ENCODE data around the gene RABL2B.

Gene RABL2B

DNA sequence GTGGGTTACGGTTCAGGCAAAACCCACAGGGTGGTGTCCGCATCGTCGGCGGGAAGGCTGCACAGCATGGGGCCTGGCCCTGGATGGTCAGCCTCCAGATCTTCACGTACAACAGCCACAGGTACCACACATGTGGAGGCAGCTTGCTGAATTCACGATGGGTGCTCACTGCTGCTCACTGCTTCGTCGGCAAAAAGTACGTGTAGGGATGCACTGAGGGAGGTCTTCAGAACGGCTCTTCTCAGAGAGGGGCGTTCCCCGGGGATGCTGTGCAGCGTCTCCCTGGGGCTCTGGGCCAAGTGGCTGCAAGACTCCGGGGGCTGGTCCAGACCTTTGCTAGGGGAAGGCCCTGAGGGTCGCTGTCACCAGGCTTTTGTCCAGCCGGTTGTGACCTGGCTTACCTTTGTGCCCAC, 44.2 kb downstream of the RABL2B start:
- Histone ChIP-seq H3K4me3 (ENCODE audit: low read depth in 1 of 2, low read length in 2 of 2) (no peak overlapping the region), H3K27ac (ENCODE audit: low read depth, low read length) (no peak overlapping the region), H3K9me3 (ENCODE audit: control insufficient read depth in 1 of 2, low read length in 2 of 2) (no peaks in the 10 kb centered on the region), H3K27me3 (ENCODE audit: control insufficient read depth in 1 of 2, insufficient read depth in 2 of 2, low read length in 2 of 2) (no peaks in the 10 kb centered on the region), H3K36me3 (ENCODE audit: control insufficient read depth in 1 of 2, insufficient read depth in 2 of 2, low read length in 2 of 2) (no peaks in the 10 kb centered on the region), H3K4me1 (ENCODE audit: control insufficient read depth in 1 of 2, insufficient read depth in 2 of 2, low read length in 2 of 2) (no peaks in the 10 kb centered on the region), H3K9ac (ENCODE audit: low read depth in 1 of 2, low read length in 2 of 2) (no peak overlapping the region)

DNA sequence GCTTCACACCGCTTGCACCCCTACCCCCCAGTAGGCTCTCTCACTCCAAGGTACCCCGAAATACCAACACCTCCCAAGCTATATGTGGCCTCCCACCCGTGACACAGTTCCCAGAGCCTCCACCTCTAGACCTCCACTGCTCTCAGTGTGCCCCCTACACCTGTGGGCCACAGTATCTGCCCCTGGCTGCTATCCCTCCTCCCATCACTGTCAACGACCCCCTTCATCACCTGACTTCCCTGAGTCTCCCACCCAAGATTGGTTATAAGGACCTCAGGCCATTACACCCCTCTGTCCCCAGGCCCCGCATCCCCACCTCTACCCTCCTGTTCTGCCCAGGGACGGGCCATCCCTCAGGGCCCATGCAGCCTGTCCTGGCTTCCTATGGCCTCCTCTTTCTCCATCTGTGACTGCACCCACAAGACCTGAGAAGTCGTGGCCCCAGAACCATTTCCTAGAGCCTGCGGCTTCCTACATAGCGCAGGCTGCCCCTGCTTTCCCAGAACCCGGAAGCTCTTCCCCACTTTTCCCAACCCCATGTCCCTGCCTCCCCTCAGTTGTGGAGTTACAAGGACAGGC, 44.7 kb downstream of the RABL2B start:
- Histone ChIP-seq H3K27ac (ENCODE audit: low read depth, low read length) (no peak overlapping the region), H3K9ac (ENCODE audit: low read depth in 1 of 2, low read length in 2 of 2) (no peak overlapping the region), H3K9me3 (ENCODE audit: control insufficient read depth in 1 of 2, low read length in 2 of 2) (no peaks in the 10 kb centered on the region), H3K4me3 (ENCODE audit: low read depth in 1 of 2, low read length in 2 of 2) (no peak overlapping the region), H3K4me1 (ENCODE audit: control insufficient read depth in 1 of 2, insufficient read depth in 2 of 2, low read length in 2 of 2) (no peaks in the 10 kb centered on the region), H3K36me3 (ENCODE audit: control insufficient read depth in 1 of 2, insufficient read depth in 2 of 2, low read length in 2 of 2) (no peaks in the 10 kb centered on the region), H3K27me3 (ENCODE audit: control insufficient read depth in 1 of 2, insufficient read depth in 2 of 2, low read length in 2 of 2) (no peaks in the 10 kb centered on the region)

DNA sequence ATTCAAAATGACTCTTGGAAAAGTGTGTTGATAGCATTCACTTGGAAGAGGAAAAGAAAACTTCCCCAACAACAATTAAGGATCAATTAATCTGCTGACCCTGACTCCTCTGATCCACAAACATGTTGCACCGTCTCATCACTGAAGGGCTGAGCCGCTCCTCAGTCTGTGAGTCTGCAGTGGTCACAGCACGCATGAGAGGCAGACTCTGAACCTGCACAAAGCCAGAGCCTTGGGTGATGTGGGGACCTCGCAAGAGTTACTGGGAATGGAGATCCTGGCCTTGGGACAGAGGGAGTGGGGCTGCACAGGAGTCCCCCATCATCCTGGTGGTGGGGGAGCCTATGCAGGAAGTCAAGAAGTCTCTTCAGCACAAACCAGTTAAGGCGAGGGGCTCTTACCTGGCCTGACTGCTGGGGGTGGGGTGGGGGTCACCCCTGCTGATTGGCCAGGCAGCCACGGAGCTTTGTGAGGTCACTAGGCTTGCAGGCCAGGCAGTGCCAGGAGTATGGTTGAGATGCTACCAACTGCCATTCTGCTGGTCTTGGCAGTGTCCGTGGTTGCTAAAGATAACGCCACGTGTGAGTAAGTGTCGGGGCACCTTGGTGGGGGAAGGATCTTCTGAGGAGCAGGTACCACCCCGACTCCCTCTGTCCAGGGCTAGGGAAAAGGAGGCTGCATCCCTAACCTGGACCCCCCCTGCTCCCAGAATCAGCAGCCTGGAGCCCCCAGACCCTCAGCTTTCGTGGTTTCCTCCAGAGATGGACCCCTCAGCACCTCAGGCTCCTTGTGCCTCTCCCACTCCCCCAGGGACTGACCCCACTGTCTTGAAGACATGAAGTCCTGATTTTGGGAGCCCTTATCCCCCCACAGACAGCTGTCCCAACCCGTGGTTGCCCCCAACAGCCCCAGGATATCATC, 45.4 kb downstream of the RABL2B start, which contains the start of gene ACR:
ACR (plus strand) TSS at position 477 of the 921 bp plus-strand sequence; CDS start at position 509, 32 bp downstream.
- Histone ChIP-seq H3K27me3 (ENCODE audit: control insufficient read depth in 1 of 2, insufficient read depth in 2 of 2, low read length in 2 of 2) (no peaks in the 10 kb centered on the region), H3K27ac (ENCODE audit: low read depth, low read length) (no peak within 1 kb of the TSS), H3K9me3 (ENCODE audit: control insufficient read depth in 1 of 2, low read length in 2 of 2) (no peaks in the 10 kb centered on the region), H3K4me1 (ENCODE audit: control insufficient read depth in 1 of 2, insufficient read depth in 2 of 2, low read length in 2 of 2) (no peaks in the 10 kb centered on the region), H3K36me3 (ENCODE audit: control insufficient read depth in 1 of 2, insufficient read depth in 2 of 2, low read length in 2 of 2) (no peaks in the 10 kb centered on the region), H3K9ac (ENCODE audit: low read depth in 1 of 2, low read length in 2 of 2) (no peak within 1 kb of the TSS), H3K4me3 (ENCODE audit: low read depth in 1 of 2, low read length in 2 of 2) (no peak within 1 kb of the TSS)

DNA sequence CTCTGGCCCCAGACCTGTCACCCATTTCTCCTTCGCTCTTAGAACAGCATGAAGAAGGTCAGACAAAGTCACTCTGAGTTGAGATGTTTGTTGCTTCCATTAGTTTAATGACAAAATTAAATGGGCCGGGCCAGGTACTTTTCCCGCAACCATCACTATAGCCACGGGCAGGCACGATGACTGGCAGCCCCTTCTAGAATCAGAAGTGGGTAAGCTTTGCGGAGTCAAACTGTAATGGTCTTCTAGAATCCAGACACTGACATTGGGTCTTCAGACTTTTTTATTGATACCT, 47.8 kb downstream of the RABL2B start:
- no peak overlapping the region for H3K27ac ChIP-seq (ENCODE audit: low read depth, low read length)
- peaks cover 0 to 4% of the 10 kb centered on the region in 2 donors for H3K4me1 ChIP-seq (ENCODE audit: control insufficient read depth in 1 of 2, insufficient read depth in 2 of 2, low read length in 2 of 2)
- H3K4me3 ChIP-seq (ENCODE audit: low read depth in 1 of 2, low read length in 2 of 2), result no peak overlapping the region
- no peaks in the 10 kb centered on the region for H3K27me3 ChIP-seq (ENCODE audit: control insufficient read depth in 1 of 2, insufficient read depth in 2 of 2, low read length in 2 of 2)
- no peaks in the 10 kb centered on the region for H3K9me3 ChIP-seq (ENCODE audit: control insufficient read depth in 1 of 2, low read length in 2 of 2)
- no peak overlapping the region for H3K9ac ChIP-seq (ENCODE audit: low read depth in 1 of 2, low read length in 2 of 2)
- H3K36me3 ChIP-seq (ENCODE audit: control insufficient read depth in 1 of 2, insufficient read depth in 2 of 2, low read length in 2 of 2), result no peaks in the 10 kb centered on the region

DNA sequence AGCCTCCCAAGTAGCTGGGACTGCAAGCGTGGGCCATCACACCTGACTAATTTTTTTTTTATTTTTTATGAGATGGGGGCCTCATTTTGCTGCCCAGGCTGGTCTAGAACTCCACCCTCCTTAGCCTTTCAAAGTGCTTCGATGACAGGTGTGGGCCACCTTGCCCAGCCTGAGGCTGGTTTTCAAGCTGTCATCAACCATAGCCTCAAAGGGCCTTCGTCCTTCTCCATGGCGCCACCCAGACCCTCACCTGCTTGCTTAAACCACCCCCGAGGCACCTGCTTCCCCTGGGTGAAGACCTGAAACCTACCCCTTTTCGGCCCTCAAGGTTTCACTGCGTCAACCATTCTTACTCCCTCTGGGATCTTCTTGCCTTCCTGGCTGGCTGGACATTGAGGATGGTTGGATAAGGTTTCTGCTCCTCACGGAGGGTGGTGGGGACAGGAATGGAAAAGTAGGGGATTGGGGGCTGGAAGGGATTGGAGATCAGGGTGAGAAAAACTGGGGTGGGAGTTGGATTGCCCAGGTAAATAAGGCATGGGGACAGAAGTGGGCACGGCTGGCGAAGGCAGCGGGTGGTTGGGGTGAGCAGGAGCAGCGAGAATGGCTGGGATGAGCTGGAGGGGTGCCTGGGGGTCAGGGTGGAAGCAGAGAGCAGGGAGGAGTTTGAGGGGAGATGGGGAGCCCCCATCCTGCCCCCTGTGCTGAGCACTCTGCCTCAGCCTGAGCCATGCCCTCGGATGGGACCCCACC, 48.3 kb downstream of the RABL2B start:
- Histone ChIP-seq H3K4me3 (ENCODE audit: low read depth in 1 of 2, low read length in 2 of 2) (no peak overlapping the region), H3K9me3 (ENCODE audit: control insufficient read depth in 1 of 2, low read length in 2 of 2) (no peaks in the 10 kb centered on the region), H3K9ac (ENCODE audit: low read depth in 1 of 2, low read length in 2 of 2) (no peak overlapping the region), H3K27ac (ENCODE audit: low read depth, low read length) (no peak overlapping the region), H3K36me3 (ENCODE audit: control insufficient read depth in 1 of 2, insufficient read depth in 2 of 2, low read length in 2 of 2) (no peaks in the 10 kb centered on the region), H3K27me3 (ENCODE audit: control insufficient read depth in 1 of 2, insufficient read depth in 2 of 2, low read length in 2 of 2) (no peaks in the 10 kb centered on the region), H3K4me1 (ENCODE audit: control insufficient read depth in 1 of 2, insufficient read depth in 2 of 2, low read length in 2 of 2) (peaks cover 0 to 5% of the 10 kb centered on the region in 2 donors)

DNA sequence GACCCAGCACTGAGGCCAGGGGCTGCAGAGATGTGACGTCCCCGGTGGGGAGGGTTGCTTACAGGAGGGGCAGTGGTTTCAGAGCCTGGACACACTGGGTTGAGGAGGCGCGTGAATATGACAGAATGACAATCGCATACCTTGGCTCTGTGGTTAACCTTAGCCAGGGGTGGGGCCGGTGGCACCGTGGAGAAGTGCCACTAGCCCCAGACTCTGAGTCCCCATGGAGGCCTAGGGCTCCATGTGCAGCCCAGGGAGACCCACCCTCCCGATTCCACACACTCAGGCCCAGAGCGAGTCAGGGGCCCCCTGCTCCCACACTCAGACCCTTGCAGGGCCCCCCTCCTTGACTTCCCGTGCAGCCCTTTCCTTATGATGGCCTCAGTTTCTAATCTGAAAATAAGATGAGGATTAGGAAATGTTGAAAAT, 49.1 kb downstream of the RABL2B start:
- Histone ChIP-seq H3K36me3 (ENCODE audit: control insufficient read depth in 1 of 2, insufficient read depth in 2 of 2, low read length in 2 of 2) (no peaks in the 10 kb centered on the region), H3K4me1 (ENCODE audit: control insufficient read depth in 1 of 2, insufficient read depth in 2 of 2, low read length in 2 of 2) (peaks cover 0 to 14% of the 10 kb centered on the region in 2 donors), H3K27me3 (ENCODE audit: control insufficient read depth in 1 of 2, insufficient read depth in 2 of 2, low read length in 2 of 2) (no peaks in the 10 kb centered on the region), H3K9ac (ENCODE audit: low read depth in 1 of 2, low read length in 2 of 2) (no peak overlapping the region), H3K4me3 (ENCODE audit: low read depth in 1 of 2, low read length in 2 of 2) (no peak overlapping the region), H3K27ac (ENCODE audit: low read depth, low read length) (no peak overlapping the region), H3K9me3 (ENCODE audit: control insufficient read depth in 1 of 2, low read length in 2 of 2) (no peaks in the 10 kb centered on the region)

DNA sequence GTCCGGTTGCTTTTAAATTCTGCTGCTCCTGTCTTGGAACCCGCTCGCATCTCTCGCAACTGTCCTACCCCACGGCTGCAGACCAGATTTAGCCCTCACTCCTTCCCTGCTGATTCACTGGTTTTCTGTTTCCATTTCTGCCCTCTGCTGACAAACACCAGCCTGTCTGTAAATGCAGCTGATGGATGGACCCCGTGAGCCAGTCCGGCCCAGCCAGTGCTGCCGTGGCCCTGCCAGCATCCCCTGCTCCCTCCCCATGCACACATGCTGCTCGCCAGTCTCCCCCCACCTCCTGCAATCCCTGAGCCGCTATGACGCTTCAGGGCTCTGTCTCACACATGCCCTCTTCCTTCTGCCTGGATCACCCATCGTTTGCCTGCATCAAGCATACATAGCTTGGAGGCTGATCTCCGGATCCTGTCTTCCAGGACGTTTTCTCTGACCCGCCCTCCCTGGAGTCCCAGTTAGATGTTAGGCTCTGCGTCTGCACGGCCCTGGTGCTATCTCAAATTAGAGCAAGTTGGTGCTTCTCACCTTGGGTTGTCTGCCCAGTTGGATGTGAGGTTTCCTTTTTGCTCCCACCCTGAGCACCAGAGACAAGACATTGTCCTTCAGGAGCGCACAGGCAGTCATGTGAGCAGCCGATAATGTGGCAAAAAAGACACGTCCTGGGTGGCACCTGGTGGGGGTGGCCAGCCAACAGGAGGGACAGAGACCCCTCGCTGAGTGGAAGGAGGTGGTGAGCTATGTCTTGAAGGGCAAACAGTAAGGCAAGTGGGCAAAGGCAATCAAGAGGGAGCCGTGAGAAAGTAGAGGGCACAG, 49.7 kb downstream of the RABL2B start:
- Histone ChIP-seq H3K27ac (ENCODE audit: low read depth, low read length) (no peak overlapping the region), H3K27me3 (ENCODE audit: control insufficient read depth in 1 of 2, insufficient read depth in 2 of 2, low read length in 2 of 2) (no peaks in the 10 kb centered on the region), H3K36me3 (ENCODE audit: control insufficient read depth in 1 of 2, insufficient read depth in 2 of 2, low read length in 2 of 2) (no peaks in the 10 kb centered on the region), H3K4me1 (ENCODE audit: control insufficient read depth in 1 of 2, insufficient read depth in 2 of 2, low read length in 2 of 2) (peaks cover 0 to 14% of the 10 kb centered on the region in 2 donors), H3K9me3 (ENCODE audit: control insufficient read depth in 1 of 2, low read length in 2 of 2) (no peaks in the 10 kb centered on the region), H3K4me3 (ENCODE audit: low read depth in 1 of 2, low read length in 2 of 2) (no peak overlapping the region), H3K9ac (ENCODE audit: low read depth in 1 of 2, low read length in 2 of 2) (no peak overlapping the region)

- peaks cover 0 to 14% of the 10 kb centered on the region in 2 donors for H3K4me1 ChIP-seq (ENCODE audit: control insufficient read depth in 1 of 2, insufficient read depth in 2 of 2, low read length in 2 of 2)
- H3K9ac ChIP-seq (ENCODE audit: low read depth in 1 of 2, low read length in 2 of 2), result no peak overlapping the region
- H3K9me3 ChIP-seq (ENCODE audit: control insufficient read depth in 1 of 2, low read length in 2 of 2), result no peaks in the 10 kb centered on the region
- H3K27me3 ChIP-seq (ENCODE audit: control insufficient read depth in 1 of 2, insufficient read depth in 2 of 2, low read length in 2 of 2), result no peaks in the 10 kb centered on the region
- H3K4me3 ChIP-seq (ENCODE audit: low read depth in 1 of 2, low read length in 2 of 2), result no peak overlapping the region
- H3K27ac ChIP-seq (ENCODE audit: low read depth, low read length), result no peak overlapping the region
- no peaks in the 10 kb centered on the region for H3K36me3 ChIP-seq (ENCODE audit: control insufficient read depth in 1 of 2, insufficient read depth in 2 of 2, low read length in 2 of 2)
Observed at GRCh38 chr22:50732681-50733080, 50.8 kb downstream of the RABL2B start.

DNA sequence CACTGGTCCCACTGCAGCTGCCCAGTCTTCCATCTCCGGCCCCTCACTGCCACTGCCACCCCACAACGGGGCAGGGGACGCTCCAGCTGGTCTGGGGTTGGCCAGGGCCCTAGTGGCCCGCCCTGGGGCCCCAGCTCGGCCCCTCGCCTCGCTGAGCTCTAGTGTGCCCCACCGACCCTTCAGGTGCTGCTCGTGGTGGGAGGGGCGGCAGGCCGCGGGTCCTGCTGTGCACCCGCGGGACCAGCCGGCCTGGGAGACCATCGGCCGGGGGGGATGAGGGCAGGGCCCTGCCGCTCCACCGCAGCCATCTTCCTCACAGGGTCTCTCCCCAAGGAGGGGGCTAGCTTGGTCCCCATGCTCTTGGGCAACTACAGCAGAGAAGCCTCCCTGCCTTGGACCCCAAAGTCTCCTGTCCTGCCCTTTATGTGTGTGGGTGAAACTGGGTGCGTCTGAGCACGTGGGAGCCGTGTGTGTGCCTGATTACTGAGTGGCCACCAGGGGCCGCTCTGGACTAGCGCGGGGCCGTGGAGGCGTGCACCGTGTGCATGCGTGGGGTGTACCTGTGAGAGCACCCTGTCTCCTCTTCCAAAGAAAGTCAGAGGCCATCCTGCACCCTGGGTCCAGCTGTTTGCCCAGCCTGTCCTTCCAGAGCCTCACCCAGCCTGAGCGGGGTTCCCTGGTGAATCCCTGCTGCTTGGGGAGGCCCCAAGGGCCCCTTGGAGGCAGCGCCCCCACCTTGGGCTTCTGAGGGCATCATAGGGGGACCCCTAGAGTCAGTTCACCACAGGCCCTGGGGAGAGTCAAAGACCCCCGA, 51.4 kb downstream of the RABL2B start:
- H3K9me3 ChIP-seq (ENCODE audit: control insufficient read depth in 1 of 2, low read length in 2 of 2), result no peaks in the 10 kb centered on the region
- no peak overlapping the region for H3K9ac ChIP-seq (ENCODE audit: low read depth in 1 of 2, low read length in 2 of 2)
- no peak overlapping the region for H3K4me3 ChIP-seq (ENCODE audit: low read depth in 1 of 2, low read length in 2 of 2)
- peaks cover 0 to 14% of the 10 kb centered on the region in 2 donors for H3K4me1 ChIP-seq (ENCODE audit: control insufficient read depth in 1 of 2, insufficient read depth in 2 of 2, low read length in 2 of 2)
- H3K27ac ChIP-seq (ENCODE audit: low read depth, low read length), result no peak overlapping the region
- H3K36me3 ChIP-seq (ENCODE audit: control insufficient read depth in 1 of 2, insufficient read depth in 2 of 2, low read length in 2 of 2), result no peaks in the 10 kb centered on the region
- no peaks in the 10 kb centered on the region for H3K27me3 ChIP-seq (ENCODE audit: control insufficient read depth in 1 of 2, insufficient read depth in 2 of 2, low read length in 2 of 2)

All from duodenal mucosa (tissue), 2 donors.